ENCODE data around the gene SORBS2.

DNA sequence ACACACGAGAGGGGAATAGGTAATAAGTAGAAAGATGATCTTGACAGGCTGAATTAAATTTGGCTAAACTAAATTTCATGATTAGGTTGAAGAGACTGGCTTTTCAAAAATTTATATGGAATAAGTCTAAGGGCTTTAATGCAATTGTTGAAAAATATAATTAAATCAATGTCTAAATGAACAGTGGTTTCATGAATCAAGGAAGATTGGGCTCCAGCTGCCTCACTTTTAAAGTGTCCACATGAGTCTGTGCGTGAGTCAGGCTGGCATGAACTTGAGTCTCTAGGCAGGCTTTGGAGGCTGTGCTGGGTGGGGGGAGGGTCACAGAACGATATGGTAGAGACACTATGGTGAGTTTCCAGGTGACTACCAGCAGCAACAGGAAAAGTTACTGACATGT lies 111.9 kb downstream of the SORBS2 start:
- TF ChIP-seq, protein P1, sequence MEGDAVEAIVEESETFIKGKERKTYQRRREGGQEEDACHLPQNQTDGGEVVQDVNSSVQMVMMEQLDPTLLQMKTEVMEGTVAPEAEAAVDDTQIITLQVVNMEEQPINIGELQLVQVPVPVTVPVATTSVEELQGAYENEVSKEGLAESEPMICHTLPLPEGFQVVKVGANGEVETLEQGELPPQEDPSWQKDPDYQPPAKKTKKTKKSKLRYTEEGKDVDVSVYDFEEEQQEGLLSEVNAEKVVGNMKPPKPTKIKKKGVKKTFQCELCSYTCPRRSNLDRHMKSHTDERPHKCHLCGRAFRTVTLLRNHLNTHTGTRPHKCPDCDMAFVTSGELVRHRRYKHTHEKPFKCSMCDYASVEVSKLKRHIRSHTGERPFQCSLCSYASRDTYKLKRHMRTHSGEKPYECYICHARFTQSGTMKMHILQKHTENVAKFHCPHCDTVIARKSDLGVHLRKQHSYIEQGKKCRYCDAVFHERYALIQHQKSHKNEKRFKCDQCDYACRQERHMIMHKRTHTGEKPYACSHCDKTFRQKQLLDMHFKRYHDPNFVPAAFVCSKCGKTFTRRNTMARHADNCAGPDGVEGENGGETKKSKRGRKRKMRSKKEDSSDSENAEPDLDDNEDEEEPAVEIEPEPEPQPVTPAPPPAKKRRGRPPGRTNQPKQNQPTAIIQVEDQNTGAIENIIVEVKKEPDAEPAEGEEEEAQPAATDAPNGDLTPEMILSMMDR (IDR thresholded peaks at IDR 0.05): no peak
- no peak for TF ChIP-seq TCF7L2 (IDR thresholded peaks at IDR 0.05; ENCODE audit: low read depth, low read length)
